Measurements from ENCODE around the gene HSD3B7.

DNA sequence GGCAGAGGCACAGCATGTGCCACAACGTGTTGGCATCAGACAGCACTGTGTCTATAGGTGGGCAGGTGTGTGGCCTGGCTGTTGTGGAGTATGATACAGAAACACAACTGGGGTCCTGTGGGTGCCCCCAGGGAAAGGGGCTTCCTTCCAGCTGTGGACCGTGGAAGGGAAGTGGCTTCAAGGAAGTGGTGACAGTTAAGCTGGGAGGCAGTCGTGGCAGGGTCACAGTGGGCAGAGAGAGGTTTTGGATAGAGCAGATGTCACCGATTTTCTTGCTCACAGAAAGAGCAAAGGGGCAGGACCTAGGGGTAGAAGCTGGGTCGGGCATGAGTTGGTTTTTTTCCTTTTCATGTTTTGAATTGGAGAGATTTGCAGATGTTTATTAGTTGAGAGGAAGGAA is 47.3 kb upstream of the HSD3B7 start:
- TF ChIP-seq, protein P1, sequence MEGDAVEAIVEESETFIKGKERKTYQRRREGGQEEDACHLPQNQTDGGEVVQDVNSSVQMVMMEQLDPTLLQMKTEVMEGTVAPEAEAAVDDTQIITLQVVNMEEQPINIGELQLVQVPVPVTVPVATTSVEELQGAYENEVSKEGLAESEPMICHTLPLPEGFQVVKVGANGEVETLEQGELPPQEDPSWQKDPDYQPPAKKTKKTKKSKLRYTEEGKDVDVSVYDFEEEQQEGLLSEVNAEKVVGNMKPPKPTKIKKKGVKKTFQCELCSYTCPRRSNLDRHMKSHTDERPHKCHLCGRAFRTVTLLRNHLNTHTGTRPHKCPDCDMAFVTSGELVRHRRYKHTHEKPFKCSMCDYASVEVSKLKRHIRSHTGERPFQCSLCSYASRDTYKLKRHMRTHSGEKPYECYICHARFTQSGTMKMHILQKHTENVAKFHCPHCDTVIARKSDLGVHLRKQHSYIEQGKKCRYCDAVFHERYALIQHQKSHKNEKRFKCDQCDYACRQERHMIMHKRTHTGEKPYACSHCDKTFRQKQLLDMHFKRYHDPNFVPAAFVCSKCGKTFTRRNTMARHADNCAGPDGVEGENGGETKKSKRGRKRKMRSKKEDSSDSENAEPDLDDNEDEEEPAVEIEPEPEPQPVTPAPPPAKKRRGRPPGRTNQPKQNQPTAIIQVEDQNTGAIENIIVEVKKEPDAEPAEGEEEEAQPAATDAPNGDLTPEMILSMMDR (IDR thresholded peaks at IDR 0.05; ENCODE audit: borderline replicate concordance, extremely low read depth, low read length, poor library complexity, severe bottlenecking) = no peak
- no peak for TF ChIP-seq EZH2 (IDR thresholded peaks at IDR 0.05; ENCODE audit: borderline replicate concordance, low read depth, low read length, severe bottlenecking)
